ENCODE measurements around the gene NEDD9. TPM values are rescaled to one million over a fixed set of nuclear protein-coding genes. Genes with fewer than 3 reads are reported as not detected.

The NEDD9 gene, protein sequence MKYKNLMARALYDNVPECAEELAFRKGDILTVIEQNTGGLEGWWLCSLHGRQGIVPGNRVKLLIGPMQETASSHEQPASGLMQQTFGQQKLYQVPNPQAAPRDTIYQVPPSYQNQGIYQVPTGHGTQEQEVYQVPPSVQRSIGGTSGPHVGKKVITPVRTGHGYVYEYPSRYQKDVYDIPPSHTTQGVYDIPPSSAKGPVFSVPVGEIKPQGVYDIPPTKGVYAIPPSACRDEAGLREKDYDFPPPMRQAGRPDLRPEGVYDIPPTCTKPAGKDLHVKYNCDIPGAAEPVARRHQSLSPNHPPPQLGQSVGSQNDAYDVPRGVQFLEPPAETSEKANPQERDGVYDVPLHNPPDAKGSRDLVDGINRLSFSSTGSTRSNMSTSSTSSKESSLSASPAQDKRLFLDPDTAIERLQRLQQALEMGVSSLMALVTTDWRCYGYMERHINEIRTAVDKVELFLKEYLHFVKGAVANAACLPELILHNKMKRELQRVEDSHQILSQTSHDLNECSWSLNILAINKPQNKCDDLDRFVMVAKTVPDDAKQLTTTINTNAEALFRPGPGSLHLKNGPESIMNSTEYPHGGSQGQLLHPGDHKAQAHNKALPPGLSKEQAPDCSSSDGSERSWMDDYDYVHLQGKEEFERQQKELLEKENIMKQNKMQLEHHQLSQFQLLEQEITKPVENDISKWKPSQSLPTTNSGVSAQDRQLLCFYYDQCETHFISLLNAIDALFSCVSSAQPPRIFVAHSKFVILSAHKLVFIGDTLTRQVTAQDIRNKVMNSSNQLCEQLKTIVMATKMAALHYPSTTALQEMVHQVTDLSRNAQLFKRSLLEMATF
- total RNA-seq (2022; extraction: Qiagen RNA extraction) = 39.2 to 54.1 TPM (median 48.6 TPM) in 5 replicates

DNA sequence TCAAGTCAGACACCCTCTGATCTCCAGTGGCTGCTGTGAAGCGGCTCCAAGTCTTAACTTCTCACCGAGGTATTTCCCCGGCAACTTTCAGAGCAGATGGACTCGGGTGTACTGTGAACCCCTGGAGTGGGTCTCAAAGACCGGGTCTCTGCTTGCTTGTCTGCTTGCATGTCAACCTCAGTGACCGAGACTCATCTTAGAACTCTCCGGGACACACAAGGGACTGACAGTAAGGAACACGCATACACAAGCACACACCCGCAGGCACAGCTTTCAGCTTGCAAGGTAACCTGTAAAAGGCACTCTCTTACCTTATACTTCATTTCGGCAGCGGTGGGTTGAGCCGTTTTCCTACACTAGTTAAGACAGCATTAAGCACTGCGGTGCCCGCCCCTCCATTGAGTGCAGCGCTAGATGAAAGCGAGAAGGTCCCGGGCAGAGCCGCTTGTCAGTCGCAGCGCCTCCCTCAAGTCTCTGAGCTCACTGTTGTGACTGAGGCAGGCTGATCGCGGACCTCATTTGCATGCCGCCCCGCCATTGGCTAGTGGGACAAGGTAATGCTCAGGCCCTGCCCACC is at the start of gene NEDD9:
Gene NEDD9 (minus strand): TSS at position 476 of the 577 bp plus-strand sequence. CDS start 153 bp downstream, at position 323.

Other genes starting within 250 kb of the NEDD9 start
- gene ELOVL2, start 188.4 kb downstream of the NEDD9 start, total RNA-seq (2022; extraction: Qiagen RNA extraction) = 5.6 to 7.2 TPM (median 6.7 TPM) in 5 replicates
- gene SMIM13, start 138.8 kb downstream of the NEDD9 start, total RNA-seq (2022; extraction: Qiagen RNA extraction) = 14.5 to 18.3 TPM (median 16.3 TPM) in 5 replicates
- not detected in 5 replicates for gene ERVFRD-1, start 120.9 kb downstream of the NEDD9 start, total RNA-seq (2022; extraction: Qiagen RNA extraction)